HG02970 (cell line): Measurements from ENCODE around the gene BRINP3.
"Not testable (repeated sequence)": the region's sequence is repeated elsewhere in the genome, so short reads cannot be mapped to it uniquely, and the experiment has no call there.

Experiments used
- ATAC-seq: cut with Tn5 transposase; IDR thresholded peaks from one replicate; pipeline ENCODE4 v1.9.1; 2021; ENCODE audit warnings: mild to moderate bottlenecking, moderate library complexity, moderate number of reproducible peaks; ENCODE audit not compliant: unreplicated experiment, low FRiP score

Gene BRINP3

GRCh38 chr1:190477762-190478148 is at the start of gene BRINP3:
BRINP3 (minus strand) TSS chr1:190477864.
- no peak for ATAC-seq

GRCh38 chr1:190511554-190511953 is 33.9 kb upstream of the BRINP3 start:
- no peak for ATAC-seq

- ATAC-seq = no peak
Observed at GRCh38 chr1:190507357-190507756, 29.7 kb upstream of the BRINP3 start.

GRCh38 chr1:190504539-190504938 is 26.9 kb upstream of the BRINP3 start:
- ATAC-seq = not testable (repeated sequence)

GRCh38 chr1:190497565-190497964 is 19.9 kb upstream of the BRINP3 start:
- ATAC-seq = no peak

GRCh38 chr1:190494451-190494850 is 16.8 kb upstream of the BRINP3 start:
- no peak for ATAC-seq

- no peak for ATAC-seq
Observed at GRCh38 chr1:190491404-190491803, 13.7 kb upstream of the BRINP3 start.

GRCh38 chr1:190484045-190484444 is 6.4 kb upstream of the BRINP3 start:
- ATAC-seq = no peak

GRCh38 chr1:190480231-190480630 is 2.6 kb upstream of the BRINP3 start:
- ATAC-seq = no peak

GRCh38 chr1:190479516-190479915 is 1.9 kb upstream of the BRINP3 start:
- ATAC-seq = no peak

- ATAC-seq = no peak
Observed at GRCh38 chr1:190479050-190479397, 1.4 kb upstream of the BRINP3 start.

- ATAC-seq = no peak
Observed at GRCh38 chr1:190478149-190479049, 735 bp upstream of the BRINP3 start.

GRCh38 chr1:190476806-190477205 is 858 bp downstream of the BRINP3 start:
- ATAC-seq = no peak

- ATAC-seq = no peak
Observed at GRCh38 chr1:190476321-190476720, 1.3 kb downstream of the BRINP3 start.

GRCh38 chr1:190475421-190476141 is 2.1 kb downstream of the BRINP3 start:
- ATAC-seq = no peak

GRCh38 chr1:190474650-190475211 is 2.9 kb downstream of the BRINP3 start:
- ATAC-seq = no peak

- no peak for ATAC-seq
Observed at GRCh38 chr1:190474010-190474409, 3.7 kb downstream of the BRINP3 start.

GRCh38 chr1:190472494-190472893 is 5.2 kb downstream of the BRINP3 start:
- no peak for ATAC-seq

- no peak for ATAC-seq
Observed at GRCh38 chr1:190472042-190472441, 5.6 kb downstream of the BRINP3 start.

- no peak for ATAC-seq
Observed at GRCh38 chr1:190464690-190465089, 13.0 kb downstream of the BRINP3 start.

- no peak for ATAC-seq
Observed at GRCh38 chr1:190456129-190456528, 21.5 kb downstream of the BRINP3 start.
